CD14-positive monocyte (primary cell): Measurements from ENCODE around the gene NCOA7. TPM values are rescaled to one million over a fixed set of nuclear protein-coding genes. Genes with fewer than 3 reads are reported as not detected.

Experiments used
- DNase-seq, 3 donors: peaks; one replicate each; pipeline ENCODE4 v3.0.0-alpha.2; 2011 to 2022
- H2AFZ ChIP-seq: 2 replicates; pipeline ENCODE4 v1.6.0; 2012; ENCODE audit warnings: mild to moderate bottlenecking, low read depth, low read length, inconsistent platforms; ENCODE audit not compliant: insufficient read depth, poor library complexity, severe bottlenecking
- H3K27ac ChIP-seq, 2 donors: 1 replicate in 1 of 2; 2 replicates in 1 of 2; pipeline ENCODE4 v1.5.1; 2012 to 2013; ENCODE audit warnings: low read length in 2 of 2, control low read depth in 1 of 2, inconsistent platforms in 1 of 2, low read depth in 1 of 2, mild to moderate bottlenecking in 1 of 2
- H3K27me3 ChIP-seq, 2 donors: one replicate each; pipeline versions ENCODE4 v1.6.0 to v1.6.1; 2011 to 2013; ENCODE audit warnings: low read length in 2 of 2; ENCODE audit not compliant: control insufficient read depth in 2 of 2, insufficient read depth in 2 of 2
- H3K36me3 ChIP-seq, 2 donors: replicated peaks in 1 of 2; 1 replicate in 1 of 2; 2 replicates in 1 of 2; pipeline versions ENCODE4 v1.5.1 to v1.6.1; 2012 to 2013; ENCODE audit warnings: low read length in 2 of 2, control low read depth in 1 of 2, inconsistent platforms in 1 of 2, mild to moderate bottlenecking in 1 of 2; ENCODE audit not compliant: insufficient read depth in 2 of 2, control insufficient read depth in 1 of 2
- H3K4me1 ChIP-seq, 2 donors: 1 replicate in 1 of 2; 2 replicates in 1 of 2; pipeline versions ENCODE4 v1.5.1 to v1.6.1; 2012 to 2013; ENCODE audit warnings: low read length in 2 of 2, control low read depth in 1 of 2, inconsistent platforms in 1 of 2, mild to moderate bottlenecking in 1 of 2, moderate library complexity in 1 of 2; ENCODE audit not compliant: insufficient read depth in 2 of 2, control insufficient read depth in 1 of 2
- H3K4me2 ChIP-seq: replicated peaks from 2 replicates; pipeline ENCODE3; 2012; ENCODE audit warnings: low read length, moderate library complexity, mild to moderate bottlenecking; ENCODE audit not compliant: poor library complexity, severe bottlenecking; ENCODE audit errors: extremely low read depth
- H3K4me3 ChIP-seq, 3 experiments: fragments of 200-600 bp in 1 of 3; sonication (generic) in 1 of 3; replicated peaks in 1 of 3; 1 replicate in 2 of 3; 2 replicates in 1 of 3; pipeline ENCODE4 v1.5.1; 2011 to 2013; ENCODE audit warnings: low read length in 3 of 3, mild to moderate bottlenecking in 3 of 3, control low read depth in 2 of 3, low read depth in 2 of 3, inconsistent platforms in 1 of 3, moderate library complexity in 1 of 3
- H3K79me2 ChIP-seq: 2 replicates; pipeline ENCODE4 v1.6.0; 2012; ENCODE audit warnings: mild to moderate bottlenecking, control low read depth, inconsistent platforms, low read length, moderate library complexity; ENCODE audit not compliant: insufficient read depth
- H3K9ac ChIP-seq: 2 replicates; pipeline ENCODE4 v1.6.0; 2017; ENCODE audit warnings: low read length, mild to moderate bottlenecking; ENCODE audit not compliant: insufficient read depth, poor library complexity, severe bottlenecking
- H3K9me3 ChIP-seq, 2 donors: replicated peaks in 1 of 2; 1 replicate in 1 of 2; 2 replicates in 1 of 2; pipeline versions ENCODE4 v1.5.1 to v1.6.1; 2012 to 2013; ENCODE audit warnings: low read length in 2 of 2, control low read depth in 1 of 2; ENCODE audit not compliant: control insufficient read depth in 1 of 2, insufficient read depth in 1 of 2
- H4K20me1 ChIP-seq: 2 replicates; pipeline ENCODE4 v1.6.0; 2012; ENCODE audit warnings: mild to moderate bottlenecking, low read length, control low read depth, moderate library complexity; ENCODE audit not compliant: insufficient read depth
- H3K27ac Mint-ChIP-seq, 7 donors: one replicate each; pipeline ENCODE4 v1.8.0; 2020; ENCODE audit warnings: mild to moderate bottlenecking in 7 of 7, mixed read lengths in 7 of 7, moderate library complexity in 6 of 7, inconsistent platforms in 2 of 7
- H3K27me3 Mint-ChIP-seq, 3 donors: one replicate each; pipeline ENCODE4 v1.8.0; 2021 to 2022; ENCODE audit warnings: low read depth in 3 of 3, mild to moderate bottlenecking in 3 of 3, mixed read lengths in 3 of 3, moderate library complexity in 3 of 3, inconsistent platforms in 1 of 3
- H3K36me3 Mint-ChIP-seq, 2 donors: one replicate each; pipeline ENCODE4 v1.8.0; 2020; ENCODE audit warnings: mixed read lengths in 2 of 2, inconsistent platforms in 1 of 2, mild to moderate bottlenecking in 1 of 2
- H3K4me1 Mint-ChIP-seq: one replicate; pipeline ENCODE4 v1.8.0; 2020; ENCODE audit warnings: mild to moderate bottlenecking, mixed read lengths
- H3K4me3 Mint-ChIP-seq, 2 donors: one replicate each; pipeline ENCODE4 v1.8.0; 2020; ENCODE audit warnings: mild to moderate bottlenecking in 2 of 2, mixed read lengths in 2 of 2, moderate library complexity in 1 of 2
- H3K9me3 Mint-ChIP-seq, 7 donors: one replicate each; pipeline ENCODE4 v1.8.0; 2020 to 2022; ENCODE audit warnings: mixed read lengths in 7 of 7, mild to moderate bottlenecking in 6 of 7, moderate library complexity in 6 of 7, inconsistent platforms in 2 of 7
- WGBS: methylation state at CpG from one replicate; pipeline ENCODE4 v1.1.5; 2013; ENCODE audit warnings: missing lambda C conversion rate; ENCODE audit not compliant: insufficient coverage; 5-methylcytosine and 5-hydroxymethylcytosine counted together
- intact Hi-C, 2 donors: fragments of 100-400 bp; cut with micrococcal nuclease; formaldehyde crosslinking; loops; one replicate each; pipeline versions ENCODE4 v1.15.0 to v1.15.1; 2023
- polyA plus RNA-seq, 3 donors: library from polyadenylated mRNA; depleted of rRNA in 1 of 3; unstranded in 2 of 3; stranded (reverse) in 1 of 3; fragments of 300-500 nt in 2 of 3; fragments of >200 nt in 1 of 3; fragmentation: Illumina TruSeq in 2 of 3; gene quantifications; 1 replicate in 2 of 3; 2 replicates in 1 of 3; pipeline ENCODE4 v1.2.3, GENCODE V29; 2012 to 2021
- TF ChIP-seq, protein P1 (sequence below): fragments of 200-600 bp; IDR thresholded peaks from one replicate; pipeline ENCODE4 v1.8.0; 2022; ENCODE audit warnings: antibody characterized with exemption, mild to moderate bottlenecking

NCOA7 gene
- polyA plus RNA-seq, 3 donors = 8.3 to 21.9 (median 11.2) TPM

DNA sequence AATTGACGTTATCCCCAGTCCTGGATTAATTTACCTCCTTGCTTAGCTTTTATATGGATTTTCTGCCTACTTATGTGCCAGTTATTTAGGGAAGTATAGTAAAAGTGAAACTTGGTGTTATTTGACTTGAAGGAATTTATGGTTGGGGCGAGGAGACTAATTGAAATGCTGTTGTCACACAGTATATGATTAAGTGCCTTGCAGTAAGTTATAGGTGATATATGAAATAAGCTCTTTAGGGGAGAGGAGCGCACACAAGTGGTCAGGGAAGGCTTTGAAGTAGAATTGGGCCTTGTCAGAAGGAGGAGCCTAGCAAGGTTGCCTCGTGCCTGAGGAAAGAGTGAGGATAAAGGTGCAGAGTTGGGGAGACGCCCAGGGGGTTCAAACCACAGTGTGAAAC lies 20.5 kb downstream of the NCOA7 start:
- DNase-seq = peak; percentile 35 to 52 (median 46)
- H3K4me1 ChIP-seq = peaks cover 27 to 45% of the 10 kb centered on the region in 2 donors

DNA sequence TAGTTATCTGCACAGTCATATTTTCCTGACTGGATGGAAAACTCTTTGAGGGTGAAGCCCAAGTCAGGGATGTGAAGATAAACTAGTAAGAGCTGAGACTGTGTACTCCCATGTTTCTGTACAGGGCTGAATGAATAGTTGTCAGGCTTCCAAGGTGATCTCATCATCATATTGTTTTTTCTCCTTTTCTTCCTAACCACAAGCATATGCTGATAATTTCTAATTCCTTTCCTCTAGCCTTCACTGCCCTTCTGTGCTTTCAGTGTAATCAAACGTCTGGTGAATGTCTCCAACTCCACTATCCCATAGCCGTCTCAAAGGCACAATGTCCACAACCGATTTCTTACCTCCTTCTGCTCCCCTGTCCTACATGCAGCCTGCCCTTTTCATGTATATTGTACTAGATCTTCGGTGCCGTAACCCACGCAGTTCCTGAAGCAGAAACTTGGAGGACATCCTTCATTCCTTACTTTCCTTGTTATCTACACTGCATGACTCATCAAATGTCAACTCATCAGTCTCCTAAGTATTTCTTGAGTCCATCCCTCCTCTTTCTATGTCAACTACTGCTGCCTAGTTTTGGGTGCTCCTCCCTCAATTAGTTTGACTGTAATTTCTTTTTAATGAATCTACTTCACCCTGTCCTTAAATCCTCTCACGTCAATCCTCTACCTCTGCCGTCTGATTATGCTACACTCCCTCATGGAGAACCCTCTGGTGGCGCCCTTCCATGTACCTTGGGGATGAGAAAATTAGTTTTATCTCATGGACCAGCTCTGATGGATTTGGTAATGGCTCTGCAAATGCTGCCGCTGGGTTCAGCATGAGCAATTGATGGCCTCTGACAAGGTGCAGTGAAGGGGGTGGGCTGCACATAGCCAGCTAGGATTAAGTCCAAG lies 21.9 kb downstream of the NCOA7 start:
- Mint-ChIP-seq H3K9me3 (peaks cover 0 to 3% (median 0%) of the 10 kb centered on the region in 7 donors), H3K27me3 (peaks cover 0 to 2% (median 0%) of the 10 kb centered on the region in 3 donors), H3K36me3 (peaks cover 11 to 18% of the 10 kb centered on the region in 2 donors), H3K4me3 (no peak overlapping the region), H3K4me1 (peaks cover 55% of the 10 kb centered on the region), H3K27ac (peak overlapping the region in 3 of 7 donors; percentile 6 to 72 (median 16))
- intact Hi-C loops = no loop called here
- no peaks in the 10 kb centered on the region for H3K36me3 ChIP-seq
- no peak overlapping the region for H2AFZ ChIP-seq
- peaks cover 27 to 45% of the 10 kb centered on the region in 2 donors for H3K4me1 ChIP-seq
- no peaks in the 10 kb centered on the region for H3K27me3 ChIP-seq
- peak overlapping the region in 1 of 2 donors; percentile 71 for H3K27ac ChIP-seq
- H4K20me1 ChIP-seq = no peaks in the 10 kb centered on the region
- H3K4me3 ChIP-seq = no peak overlapping the region
- DNase-seq = no peak
- H3K9me3 ChIP-seq = no peaks in the 10 kb centered on the region
- TF ChIP-seq, protein P1, sequence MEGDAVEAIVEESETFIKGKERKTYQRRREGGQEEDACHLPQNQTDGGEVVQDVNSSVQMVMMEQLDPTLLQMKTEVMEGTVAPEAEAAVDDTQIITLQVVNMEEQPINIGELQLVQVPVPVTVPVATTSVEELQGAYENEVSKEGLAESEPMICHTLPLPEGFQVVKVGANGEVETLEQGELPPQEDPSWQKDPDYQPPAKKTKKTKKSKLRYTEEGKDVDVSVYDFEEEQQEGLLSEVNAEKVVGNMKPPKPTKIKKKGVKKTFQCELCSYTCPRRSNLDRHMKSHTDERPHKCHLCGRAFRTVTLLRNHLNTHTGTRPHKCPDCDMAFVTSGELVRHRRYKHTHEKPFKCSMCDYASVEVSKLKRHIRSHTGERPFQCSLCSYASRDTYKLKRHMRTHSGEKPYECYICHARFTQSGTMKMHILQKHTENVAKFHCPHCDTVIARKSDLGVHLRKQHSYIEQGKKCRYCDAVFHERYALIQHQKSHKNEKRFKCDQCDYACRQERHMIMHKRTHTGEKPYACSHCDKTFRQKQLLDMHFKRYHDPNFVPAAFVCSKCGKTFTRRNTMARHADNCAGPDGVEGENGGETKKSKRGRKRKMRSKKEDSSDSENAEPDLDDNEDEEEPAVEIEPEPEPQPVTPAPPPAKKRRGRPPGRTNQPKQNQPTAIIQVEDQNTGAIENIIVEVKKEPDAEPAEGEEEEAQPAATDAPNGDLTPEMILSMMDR = no peak
- H3K4me2 ChIP-seq = no peak overlapping the region
- 90% methylated on average over 7 of the region's 10 CpGs for WGBS
- peaks cover 40% of the 10 kb centered on the region for H3K79me2 ChIP-seq
- no peak overlapping the region for H3K9ac ChIP-seq

More for the DNA sequence above, 20.5 kb downstream of the NCOA7 start:
- Histone ChIP-seq H3K4me2 (peak overlapping the region; percentile 65), H3K27ac (peak overlapping the region; percentile 43 to 71), H3K4me3 (peak overlapping the region in 1 of 3 experiments; percentile 58), H2AFZ (no peak overlapping the region), H4K20me1 (no peaks in the 10 kb centered on the region), H3K36me3 (no peaks in the 10 kb centered on the region), H3K79me2 (peaks cover 42% of the 10 kb centered on the region), H3K9ac (no peak overlapping the region), H3K27me3 (no peaks in the 10 kb centered on the region), H3K9me3 (no peaks in the 10 kb centered on the region)
- Mint-ChIP-seq H3K4me3 (peak overlapping the region; percentile 59 to 73), H3K36me3 (peaks cover 4 to 11% of the 10 kb centered on the region in 2 donors), H3K27me3 (peaks cover 0 to 2% (median 0%) of the 10 kb centered on the region in 3 donors), H3K9me3 (peaks cover 0 to 3% (median 0%) of the 10 kb centered on the region in 7 donors), H3K4me1 (peaks cover 56% of the 10 kb centered on the region), H3K27ac (peak overlapping the region; percentile 52 to 93 (median 85))
- TF ChIP-seq, protein P1 = no peak
- intact Hi-C loops = no loop called here
- WGBS = 27% methylated on average over 3 of the region's 5 CpGs
